A549 (cell line): Measurements from ENCODE around the gene PCID2. TPM values are rescaled to one million over a fixed set of nuclear protein-coding genes. Genes with fewer than 3 reads are reported as not detected.

Experiments
- ATAC-seq, 2 experiments: fragments of 200-7000 bp in 1 of 2; fragments of >200 bp in 1 of 2; cut with Nextera tagmentation in 1 of 2; cut with Tn5 transposase in 1 of 2; 3 replicates each; pipeline versions ENCODE4 v1.8.0 to v1.9.1; 2018 to 2020; ENCODE audit warnings: mild to moderate bottlenecking in 1 of 2, moderate library complexity in 1 of 2
- CTCF ChIA-PET: fragments of 300-600 bp; sonication (Branson Sonifier 250); formaldehyde crosslinking; extraction: SDS; loops from one replicate; lab custom pipeline; 2021; ENCODE audit warnings: antibody characterized with exemption, inconsistent platforms; lab: Yijun Ruan, JAX
- POLR2A ChIA-PET: fragments of 350-600 bp; formaldehyde crosslinking; extraction: SDS; loops from one replicate; lab custom pipeline; 2021; ENCODE audit warnings: antibody characterized with exemption, inconsistent platforms; lab: Yijun Ruan, JAX
- DNase-seq, 2 experiments: peaks; one replicate each; pipeline versions ENCODE4 v3.0.0 to v3.0.0-alpha.2; 2011 to 2016; ENCODE audit warnings: low read depth in 1 of 2, low spot score in 1 of 2
- FAIRE-seq: peaks from 2 replicates; lab custom pipeline; 2011; peaks lifted over from hg19 to GRCh38; lab: Jason Lieb, UNC
- H3K27ac ChIP-seq, 2 experiments: fragments of >200 bp; sonication (Bioruptor Twin); formaldehyde crosslinking; 3 replicates each; pipeline ENCODE4 v1.5.1; 2016 to 2017
- H3K4me1 ChIP-seq: fragments of >200 bp; sonication (Bioruptor Twin); formaldehyde crosslinking; 3 replicates; pipeline ENCODE4 v1.6.1; 2016
- H3K4me2 ChIP-seq: fragments of >200 bp; sonication (Bioruptor Twin); formaldehyde crosslinking; 3 replicates; pipeline ENCODE4 v1.6.1; 2016
- H3K4me3 ChIP-seq: fragments of >200 bp; sonication (Bioruptor Twin); formaldehyde crosslinking; 3 replicates; pipeline ENCODE4 v1.5.1; 2016
- H3K9me3 ChIP-seq: fragments of >200 bp; sonication (Bioruptor Twin); formaldehyde crosslinking; 3 replicates; pipeline ENCODE4 v1.6.1; 2016
- BCL3 ChIP-seq: fragments of >200 bp; sonication (Bioruptor Twin); formaldehyde crosslinking; IDR thresholded peaks from 3 replicates; pipeline ENCODE4 v1.6.1; 2016
- BHLHE40 ChIP-seq: IDR thresholded peaks from 2 replicates; pipeline ENCODE4 v1.6.1; 2012; ENCODE audit warnings: low read depth, low read length, inconsistent platforms
- CHD2 ChIP-seq: fragments of 150-350 bp; IDR thresholded peaks from 2 replicates; pipeline ENCODE4 v1.6.1; 2014; ENCODE audit warnings: low read length; ENCODE audit not compliant: partially characterized antibody
- CHD4 ChIP-seq: fragments of 200-600 bp; sonication (generic); IDR thresholded peaks from 2 replicates; pipeline ENCODE4 v1.6.1; 2016; ENCODE audit warnings: antibody characterized with exemption, mild to moderate bottlenecking, borderline replicate concordance
- E2F6 ChIP-seq: IDR thresholded peaks from 2 replicates; pipeline ENCODE4 v1.6.1; 2012; ENCODE audit warnings: low read depth, borderline replicate concordance
- EHMT2 ChIP-seq: fragments of 200-600 bp; sonication (generic); IDR thresholded peaks from 2 replicates; pipeline ENCODE4 v1.6.1; 2016; ENCODE audit warnings: antibody characterized with exemption, low read depth, mild to moderate bottlenecking, moderate library complexity
- ELK1 ChIP-seq: fragments of 150-350 bp; IDR thresholded peaks from 2 replicates; pipeline ENCODE4 v1.6.1; 2014; ENCODE audit warnings: low read depth, mild to moderate bottlenecking, low read length
- EP300 ChIP-seq, 2 experiments: fragments of >200 bp; sonication (Bioruptor Twin); formaldehyde crosslinking; IDR thresholded peaks; 2 replicates in 1 of 2; 3 replicates in 1 of 2; pipeline ENCODE4 v1.6.1; 2016 to 2017
- ESRRA ChIP-seq: fragments of 150-350 bp; IDR thresholded peaks from 2 replicates; pipeline ENCODE4 v1.6.1; 2014; ENCODE audit warnings: mild to moderate bottlenecking, low read length, borderline replicate concordance
- GATA3 ChIP-seq: IDR thresholded peaks from 2 replicates; pipeline ENCODE4 v1.6.1; 2012; ENCODE audit warnings: borderline replicate concordance
- HDAC2 ChIP-seq: fragments of 200-600 bp; sonication (generic); IDR thresholded peaks from 2 replicates; pipeline ENCODE4 v1.6.1; 2016
- HES2 ChIP-seq: fragments of >200 bp; sonication (Bioruptor Twin); formaldehyde crosslinking; IDR thresholded peaks from 2 replicates; pipeline ENCODE4 v1.6.1; 2016
- HMGXB4 ChIP-seq: fragments of 250-450 bp; sonication (Bioruptor Pico); IDR thresholded peaks from 2 replicates; pipeline ENCODE4 v1.5.0; 2021; ENCODE audit warnings: mild to moderate bottlenecking, moderate library complexity, borderline replicate concordance
- HOXA7 ChIP-seq: fragments of 250-450 bp; sonication (Bioruptor Pico); IDR thresholded peaks from 2 replicates; pipeline ENCODE4 v1.5.0; 2020; ENCODE audit warnings: mild to moderate bottlenecking, moderate library complexity
- HOXB13 ChIP-seq: fragments of 250-450 bp; sonication (Bioruptor Pico); IDR thresholded peaks from 2 replicates; pipeline ENCODE4 v1.5.0; 2020; ENCODE audit warnings: low read depth, mild to moderate bottlenecking, moderate library complexity
- HOXB5 ChIP-seq: fragments of 250-450 bp; sonication (Bioruptor Pico); IDR thresholded peaks from 2 replicates; pipeline ENCODE4 v1.5.0; 2020; ENCODE audit warnings: mild to moderate bottlenecking, moderate library complexity
- JUN ChIP-seq, 2 experiments: fragments of >200 bp; sonication (Bioruptor Twin); formaldehyde crosslinking; IDR thresholded peaks; 2 replicates in 1 of 2; 3 replicates in 1 of 2; pipeline ENCODE4 v1.6.1; 2016 to 2017
- MAFK ChIP-seq: fragments of 450-650 bp; IDR thresholded peaks from 2 replicates; pipeline ENCODE4 v1.6.1; 2014; ENCODE audit not compliant: partially characterized antibody
- MAX ChIP-seq: IDR thresholded peaks from 2 replicates; pipeline ENCODE4 v1.6.1; 2012
- MYC ChIP-seq: IDR thresholded peaks from 2 replicates; pipeline ENCODE4 v1.6.1; 2012; ENCODE audit warnings: mild to moderate bottlenecking, inconsistent platforms, low read length, improper control_type of control experiment, borderline replicate concordance
- NFE2L2 ChIP-seq: fragments of 150-350 bp; conservative IDR thresholded peaks from 2 replicates; pipeline ENCODE4 v1.6.1; 2014; ENCODE audit warnings: low read length
- NPAS2 ChIP-seq: fragments of 250-450 bp; sonication (Bioruptor Pico); IDR thresholded peaks from 2 replicates; pipeline ENCODE4 v1.8.0; 2022; ENCODE audit warnings: mild to moderate bottlenecking, moderate library complexity, borderline replicate concordance
- NR3C1 ChIP-seq: fragments of >200 bp; sonication (Bioruptor Twin); formaldehyde crosslinking; IDR thresholded peaks from 3 replicates; pipeline ENCODE4 v1.6.1; 2017
- PBX3 ChIP-seq: IDR thresholded peaks from 2 replicates; pipeline ENCODE4 v1.6.1; 2012
- POLR2A ChIP-seq: IDR thresholded peaks from 2 replicates; pipeline ENCODE4 v1.6.1; 2012; ENCODE audit warnings: mild to moderate bottlenecking, low read length
- POLR2AphosphoS2 ChIP-seq: conservative IDR thresholded peaks from 2 replicates; pipeline ENCODE4 v1.6.1; 2012; ENCODE audit warnings: low read length, improper control_type of control experiment, inconsistent platforms
- RAD21 ChIP-seq, 2 experiments: fragments of >200 bp in 1 of 2; sonication (Bioruptor Twin) in 1 of 2; formaldehyde crosslinking in 1 of 2; IDR thresholded peaks in 1 of 2; conservative IDR thresholded peaks in 1 of 2; 2 replicates in 1 of 2; 3 replicates in 1 of 2; pipeline ENCODE4 v1.6.1; 2012 to 2018; ENCODE audit warnings: inconsistent platforms in 1 of 2
- RCOR1 ChIP-seq: fragments of 150-350 bp; IDR thresholded peaks from 2 replicates; pipeline ENCODE4 v1.6.1; 2014; ENCODE audit warnings: antibody characterized with exemption, low read length, low read depth
- SMC3 ChIP-seq: fragments of >200 bp; sonication (Bioruptor Twin); formaldehyde crosslinking; IDR thresholded peaks from 3 replicates; pipeline ENCODE4 v1.6.1; 2018; ENCODE audit warnings: inconsistent platforms
- SREBF2 ChIP-seq: fragments of 450-650 bp; IDR thresholded peaks from 2 replicates; pipeline ENCODE4 v1.6.1; 2014; ENCODE audit warnings: mild to moderate bottlenecking, moderate library complexity
- TP53 ChIP-seq: fragments of 250-450 bp; sonication (Bioruptor Pico); IDR thresholded peaks from 2 replicates; pipeline ENCODE4 v1.5.0; 2021; ENCODE audit warnings: mild to moderate bottlenecking, moderate library complexity
- USF2 ChIP-seq: fragments of 450-650 bp; IDR thresholded peaks from 2 replicates; pipeline ENCODE4 v1.6.1; 2014; ENCODE audit warnings: antibody characterized with exemption
- WGBS: methylation state at CpG from one replicate; pipeline ENCODE4 v1.1.6; 2017; ENCODE audit errors: missing lambda C conversion rate; 5-methylcytosine and 5-hydroxymethylcytosine counted together
- polyA minus RNA-seq: library from RNA; depleted of rRNA, polyadenylated mRNA; stranded (reverse); fragments of >200 nt; gene quantifications from 2 replicates; pipeline ENCODE4 v1.2.3, GENCODE V29; 2011; rRNA and poly(A)+ RNA removed
- polyA plus RNA-seq, 4 experiments: library from polyadenylated mRNA; depleted of rRNA in 3 of 4; stranded (reverse); fragments of >200 nt; fragmentation: RNase III in 1 of 4; extraction: RNeasy Plus Mini Kit Qiagen cat#74134 plus additional on column Dnase treatment in 1 of 4; gene quantifications; 2 replicates in 3 of 4; 3 replicates in 1 of 4; pipeline ENCODE4 v1.2.3, GENCODE V29; 2011 to 2017

Gene PCID2
- polyA plus RNA-seq (2011; rRNA removed) (68.7 and 71.1 TPM in 2 replicates), polyA plus RNA-seq (2017; fragmentation: RNase III; extraction: RNeasy Plus Mini Kit Qiagen cat#74134 plus additional on column Dnase treatment) (37.7 to 39.9 TPM (median 39.1 TPM) in 3 replicates), polyA minus RNA-seq (44.5 and 45.2 TPM in 2 replicates)
- 37.4 and 38.5 TPM in 2 replicates for polyA plus RNA-seq (2012; cell fraction: cytosol; rRNA removed)
- polyA plus RNA-seq (2012; cell fraction: nucleus; rRNA removed): 39.1 and 60.0 TPM in 2 replicates

- Histone ChIP-seq H3K4me1 (peaks cover 38% of the 10 kb centered on the region), H3K27ac (peak within 1 kb of the TSS; percentile 100), H3K4me2 (peak within 1 kb of the TSS; percentile 97), H3K4me3 (peak within 1 kb of the TSS; percentile 99), H3K9me3 (no peaks in the 10 kb centered on the region)
- DNase-seq (peak; percentile 68 to 91), ATAC-seq (peak; percentile 81 to 87), FAIRE-seq (no peak)
- 7% methylated on average over 14 of the region's 103 CpGs for WGBS
- CTCF ChIA-PET: interaction anchor here (1.6 kb wide), 1 partner anchor 52 kb away, joined by 4 read pairs; no protein-coding TSS in a partner anchor
- POLR2A ChIA-PET: interaction anchor here (1.0 to 2.8 kb wide), 8 partner anchors 11 to 240 kb away, joined by 3 to 18 read pairs (median 4); partner anchors contain the start of genes GRTP1 and LAMP1
- no peak for TF ChIP-seq SMC3
- peak; percentile 48; the same call in 1 of the 2 replicates for TF ChIP-seq PBX3
- no peak for TF ChIP-seq HES2
- TF ChIP-seq POLR2AphosphoS2: no peak
- no peak for TF ChIP-seq EP300 (IDR thresholded peaks at IDR 0.05)
- peak; percentile 66; the same call in 1 of the 2 replicates for TF ChIP-seq MYC
- TF ChIP-seq HOXB13: peak; percentile 42; the same call in 1 of the 2 replicates
- no peak for TF ChIP-seq NPAS2 (CRISPR knock-in tag)
- TF ChIP-seq USF2: no peak
- no peak for TF ChIP-seq TP53
- peak; percentile 87 for TF ChIP-seq MAX
- peak; percentile 61; the same call in 1 of the 2 replicates for TF ChIP-seq E2F6
- no peak for TF ChIP-seq ESRRA
- no peak for TF ChIP-seq SREBF2
- TF ChIP-seq JUN (IDR thresholded peaks at IDR 0.05): peak; percentile 82 to 88; a peak in 3 of 5 replicates
- no peak for TF ChIP-seq NR3C1
- no peak for TF ChIP-seq RAD21 (conservative IDR thresholded peaks at IDR 0.05 in 1 of 2, IDR thresholded peaks at IDR 0.05 in 1 of 2)
- TF ChIP-seq MAFK: no peak
- TF ChIP-seq ELK1: no peak
- peak; percentile 48; the same call in 1 of the 2 replicates for TF ChIP-seq GATA3
- TF ChIP-seq POLR2A: peak; percentile 66
- peak; percentile 55; the same call in 1 of the 2 replicates for TF ChIP-seq HMGXB4 (CRISPR knock-in tag)
- TF ChIP-seq BHLHE40: no peak
- TF ChIP-seq HOXB5 (CRISPR knock-in tag): 0 out of 2 replicates have a peak, but pooled peaks have one; percentile 54
- TF ChIP-seq CHD2: no peak
- no peak for TF ChIP-seq HDAC2
- TF ChIP-seq NFE2L2: no peak
- TF ChIP-seq HOXA7: no peak
- peak; percentile 29; the same call in 1 of the 3 replicates for TF ChIP-seq BCL3
- TF ChIP-seq RCOR1: no peak
- no peak for TF ChIP-seq EHMT2
- no peak for TF ChIP-seq CHD4
Measured at GRCh38 chr13:113208421-113209335, at the start of gene PCID2. TSS of gene PCID2 (minus strand) at chr13:113208669. CDS start at chr13:113208634, 35 bp downstream.
